Measurements from ENCODE around the gene CWC25. TPM values are rescaled to one million over a fixed set of nuclear protein-coding genes. Genes with fewer than 3 reads are reported as not detected.

The CWC25 gene
- total and polyA plus RNA-seq, 2 of the 13 experiments (the other 11 are each of a cell fraction or from before 2014, with no cell fraction given): 15.6 to 22.7 TPM

GRCh38 chr17:38853292-38854219 lies 28.4 kb upstream of the CWC25 start, which contains the start of gene RPL23 (continued):
- peak; percentile 99 for TF ChIP-seq NFATC3 (CRISPR knock-in tag; IDR thresholded peaks at IDR 0.05)
- TF ChIP-seq ZNF468 (CRISPR knock-in tag; IDR thresholded peaks at IDR 0.05): 0 out of 2 replicates have a peak, but pooled peaks have one; percentile 40
- TF ChIP-seq NFRKB (IDR thresholded peaks at IDR 0.05): peak; percentile 56
- TF ChIP-seq SMYD3 (CRISPR knock-in tag; IDR thresholded peaks at IDR 0.05): peak; percentile 96
- no peak for TF ChIP-seq ADNP (CRISPR knock-in tag; IDR thresholded peaks at IDR 0.05)
- 0 out of 2 replicates have a peak, but pooled peaks have one; percentile 82 for TF ChIP-seq NR1H2 (CRISPR knock-in tag; IDR thresholded peaks at IDR 0.05; ENCODE audit: borderline replicate concordance, low read depth)
- no peak for TF ChIP-seq TRIM24 (CRISPR knock-in tag; IDR thresholded peaks at IDR 0.05)
- TF ChIP-seq SRSF9 (IDR thresholded peaks at IDR 0.05; ENCODE audit: borderline replicate concordance, insufficient read depth, low read depth, low read length, poor library complexity, severe bottlenecking): no peak
- peak; percentile 85 for TF ChIP-seq ZNF431 (CRISPR knock-in tag; IDR thresholded peaks at IDR 0.05; ENCODE audit: borderline replicate concordance, low read depth)
- peak; percentile 89 for TF ChIP-seq HBP1 (CRISPR knock-in tag; IDR thresholded peaks at IDR 0.05; ENCODE audit: low read depth)
- TF ChIP-seq PAXIP1 (CRISPR knock-in tag; conservative IDR thresholded peaks at IDR 0.05): peak; percentile 76
- peak; percentile 97; the same call in 1 of the 2 replicates for TF ChIP-seq ZNF383 (CRISPR knock-in tag; IDR thresholded peaks at IDR 0.05; ENCODE audit: borderline replicate concordance)
- TF ChIP-seq ZNF446 (CRISPR knock-in tag; IDR thresholded peaks at IDR 0.05): no peak
- TF ChIP-seq TIGD3 (CRISPR knock-in tag; IDR thresholded peaks at IDR 0.05; ENCODE audit: borderline replicate concordance): no peak
- TF ChIP-seq CERS6 (CRISPR knock-in tag; IDR thresholded peaks at IDR 0.05): peak; percentile 93; the same call in 1 of the 2 replicates
- TF ChIP-seq ZNF687 (CRISPR knock-in tag; IDR thresholded peaks at IDR 0.05): peak; percentile 97

Measured in HepG2 (cell line).